GM23338 (cell line): Measurements from ENCODE around the gene HSD17B11. TPM values are rescaled to one million over a fixed set of nuclear protein-coding genes. Genes with fewer than 3 reads are reported as not detected.

Source experiments
- ATAC-seq: fragments of 200-7000 bp; cut with Tn5 transposase; 3 replicates; pipeline ENCODE4 v1.9.1; 2020
- DNase-seq: peaks from one replicate; pipeline ENCODE4 v3.0.0-alpha.2; 2015; ENCODE audit warnings: low spot score
- H2AFZ ChIP-seq: fragments of 200-600 bp; sonication (generic); 2 replicates; pipeline ENCODE4 v1.8.0; 2016; ENCODE audit warnings: antibody characterized with exemption, mild to moderate bottlenecking, moderate library complexity
- H3F3A ChIP-seq: fragments of 200-600 bp; sonication (generic); replicated peaks from 2 replicates; pipeline ENCODE4 v1.8.0; 2017; ENCODE audit warnings: antibody characterized with exemption, mixed run types, low read depth
- H3K27ac ChIP-seq: fragments of 200-600 bp; sonication (generic); 2 replicates; pipeline ENCODE4 v1.6.1; 2016; ENCODE audit warnings: low read depth
- H3K27me3 ChIP-seq: fragments of 200-600 bp; sonication (generic); 2 replicates; pipeline ENCODE4 v1.8.0; 2016; ENCODE audit warnings: mild to moderate bottlenecking, mixed run types, moderate library complexity; ENCODE audit not compliant: insufficient read depth
- H3K36me3 ChIP-seq: fragments of 200-600 bp; sonication (generic); 2 replicates; pipeline ENCODE4 v1.8.0; 2016; ENCODE audit warnings: mild to moderate bottlenecking; ENCODE audit not compliant: insufficient read depth
- H3K4me1 ChIP-seq: fragments of 200-600 bp; sonication (generic); 2 replicates; pipeline ENCODE4 v1.8.0; 2016; ENCODE audit warnings: mild to moderate bottlenecking, moderate library complexity; ENCODE audit not compliant: insufficient read depth
- H3K4me2 ChIP-seq: fragments of 200-600 bp; sonication (generic); 2 replicates; pipeline ENCODE4 v1.7.1; 2017; ENCODE audit warnings: mixed run types
- H3K4me3 ChIP-seq: fragments of 200-600 bp; sonication (generic); 2 replicates; pipeline ENCODE4 v1.6.1; 2016; ENCODE audit warnings: mixed run types
- H3K79me2 ChIP-seq: fragments of 200-600 bp; sonication (generic); replicated peaks from 2 replicates; pipeline ENCODE4 v1.8.0; 2017; ENCODE audit warnings: mild to moderate bottlenecking; ENCODE audit not compliant: insufficient read depth
- H3K9me2 ChIP-seq: fragments of 200-600 bp; sonication (generic); 2 replicates; pipeline ENCODE4 v1.8.0; 2017; ENCODE audit not compliant: insufficient read depth
- H4K20me1 ChIP-seq: fragments of 200-600 bp; sonication (generic); replicated peaks from 2 replicates; pipeline ENCODE4 v1.8.0; 2017; ENCODE audit warnings: mild to moderate bottlenecking; ENCODE audit not compliant: insufficient read depth
- H3K27ac Mint-ChIP-seq: 2 replicates; pipeline ENCODE4 v1.8.0; 2020; ENCODE audit warnings: inconsistent platforms, mild to moderate bottlenecking, moderate library complexity, mixed read lengths
- H3K27me3 Mint-ChIP-seq: 3 replicates; pipeline ENCODE4 v1.8.0; 2022; ENCODE audit warnings: low read depth, mild to moderate bottlenecking, moderate library complexity, mixed read lengths, inconsistent platforms; ENCODE audit not compliant: insufficient read depth, poor library complexity
- H3K36me3 Mint-ChIP-seq: 3 replicates; pipeline ENCODE4 v1.8.0; 2021; ENCODE audit warnings: low read depth, mild to moderate bottlenecking, inconsistent platforms, moderate library complexity, mixed read lengths
- H3K4me1 Mint-ChIP-seq: 3 replicates; pipeline ENCODE4 v1.8.0; 2020; ENCODE audit warnings: mild to moderate bottlenecking, inconsistent platforms, mixed read lengths
- H3K4me3 Mint-ChIP-seq: 3 replicates; pipeline ENCODE4 v1.8.0; 2021; ENCODE audit warnings: moderate library complexity, mild to moderate bottlenecking, inconsistent platforms, mixed read lengths
- H3K9me3 Mint-ChIP-seq: 3 replicates; pipeline ENCODE4 v1.8.0; 2020; ENCODE audit warnings: moderate library complexity, mild to moderate bottlenecking, inconsistent platforms, mixed read lengths
- CTCF ChIP-seq, 2 experiments: fragments of 200-600 bp in 1 of 2; sonication (generic) in 1 of 2; conservative IDR thresholded peaks; 2 replicates each; pipeline versions ENCODE4 v1.5.1 to v1.6.1; 2016 to 2017; ENCODE audit warnings: antibody characterized with exemption in 2 of 2, low read depth in 2 of 2, mild to moderate bottlenecking in 2 of 2, moderate library complexity in 1 of 2
- ETS1 ChIP-seq: IDR thresholded peaks from 2 replicates; pipeline ENCODE4 v1.6.1; 2016; ENCODE audit warnings: antibody characterized with exemption
- EZH2 ChIP-seq: fragments of 200-600 bp; sonication (generic); IDR thresholded peaks from one replicate; pipeline ENCODE4 v1.8.0; 2017; ENCODE audit warnings: antibody characterized with exemption, mild to moderate bottlenecking, low read depth; ENCODE audit not compliant: unreplicated experiment
- JUNB ChIP-seq: IDR thresholded peaks from one replicate; pipeline ENCODE4 v1.6.1; 2016; ENCODE audit warnings: antibody characterized with exemption; ENCODE audit not compliant: unreplicated experiment
- NANOG ChIP-seq: IDR thresholded peaks from 2 replicates; pipeline ENCODE4 v1.6.1; 2016; ENCODE audit warnings: antibody characterized with exemption, borderline replicate concordance
- REST ChIP-seq: IDR thresholded peaks from one replicate; pipeline ENCODE4 v1.6.1; 2018; ENCODE audit warnings: antibody characterized with exemption; ENCODE audit not compliant: unreplicated experiment
- STAT1 ChIP-seq: IDR thresholded peaks from one replicate; pipeline ENCODE4 v1.6.1; 2016; ENCODE audit warnings: antibody characterized with exemption; ENCODE audit not compliant: unreplicated experiment
- ZNF331 ChIP-seq: fragments of 250-450 bp; sonication (Bioruptor Pico); IDR thresholded peaks from 2 replicates; pipeline ENCODE4 v1.5.0; 2020; ENCODE audit warnings: low read depth, mild to moderate bottlenecking, moderate library complexity
- ZNF462 ChIP-seq: fragments of 250-450 bp; sonication (Bioruptor Pico); IDR thresholded peaks from 2 replicates; pipeline ENCODE4 v1.5.0; 2020; ENCODE audit warnings: mild to moderate bottlenecking, moderate library complexity
- polyA plus RNA-seq: library from polyadenylated mRNA; unstranded; fragments of >200 nt; fragmentation: Nextera tagmentation; extraction: Ambion mirVana; gene quantifications from 2 replicates; pipeline ENCODE4 v1.2.1, GENCODE V29; 2016
- total RNA-seq: library from RNA; depleted of rRNA; stranded (reverse); fragments of >200 nt; shearing (Covaris generic); gene quantifications from 2 replicates; pipeline ENCODE4 v1.2.3, GENCODE V29; 2014

HSD17B11 gene
- total and polyA plus RNA-seq, 2 experiments from 2014 or later, result 9.7 to 14.8 TPM

- Histone ChIP-seq H3K4me1 (peaks cover 7% of the 10 kb centered on the region; the same call in 1 of the 2 replicates), H4K20me1 (no peaks in the 10 kb centered on the region), H3K27me3 (no peaks in the 10 kb centered on the region), H3K9me2 (no peaks in the 10 kb centered on the region), H3F3A (no peaks in the 10 kb centered on the region), H3K79me2 (no peaks in the 10 kb centered on the region), H2AFZ (no peak overlapping the region), H3K27ac (no peak overlapping the region), H3K4me3 (no peak overlapping the region), H3K4me2 (no peak overlapping the region), H3K36me3 (no peaks in the 10 kb centered on the region)
- ATAC-seq, result no peak
- peaks cover 4% of the 10 kb centered on the region; the same call in 2 of the 3 replicates for H3K36me3 Mint-ChIP-seq
- no peak overlapping the region for H3K27ac Mint-ChIP-seq
- H3K9me3 Mint-ChIP-seq, result peaks cover 1% of the 10 kb centered on the region; the same call in 1 of the 3 replicates
- H3K27me3 Mint-ChIP-seq, result peaks cover 4% of the 10 kb centered on the region
- no peak for DNase-seq
- TF ChIP-seq STAT1 (no peak), ZNF331 (CRISPR knock-in tag) (no peak), JUNB (no peak), EZH2 (no peak)
- H3K4me3 Mint-ChIP-seq, result no peak overlapping the region
- H3K4me1 Mint-ChIP-seq, result peaks cover 7% of the 10 kb centered on the region
Measured at GRCh38 chr4:87339440-87339839, 51.5 kb downstream of the HSD17B11 start.

- Histone ChIP-seq H4K20me1 (no peaks in the 10 kb centered on the region), H3K27me3 (no peaks in the 10 kb centered on the region), H3K79me2 (no peaks in the 10 kb centered on the region), H2AFZ (no peak overlapping the region), H3K4me1 (peaks cover 7% of the 10 kb centered on the region; the same call in 1 of the 2 replicates), H3K9me2 (no peaks in the 10 kb centered on the region), H3K36me3 (no peaks in the 10 kb centered on the region), H3K4me3 (no peak overlapping the region), H3K27ac (no peak overlapping the region; the same call in 1 of the 2 replicates), H3K4me2 (no peak overlapping the region), H3F3A (no peaks in the 10 kb centered on the region)
- Mint-ChIP-seq H3K36me3 (peaks cover 16% of the 10 kb centered on the region; the same call in 2 of the 3 replicates), H3K27ac (no peak overlapping the region; the same call in 1 of the 2 replicates), H3K4me1 (peaks cover 7% of the 10 kb centered on the region), H3K27me3 (peaks cover 4% of the 10 kb centered on the region), H3K9me3 (peaks cover 15% of the 10 kb centered on the region), H3K4me3 (no peak overlapping the region)
- TF ChIP-seq EZH2 (no peak), JUNB (no peak), ETS1 (no peak), REST (no peak), CTCF (conservative IDR thresholded peaks at IDR 0.05; ENCODE audit: low read depth in 2 of 2) (no peak), ZNF462 (CRISPR knock-in tag) (no peak), NANOG (no peak)
- ATAC-seq, result no peak
- DNase-seq, result no peak
Measured at GRCh38 chr4:87337361-87337760, 53.6 kb downstream of the HSD17B11 start.
